ENCODE measurements around the gene SMAD9. TPM values are rescaled to one million over a fixed set of nuclear protein-coding genes. Genes with fewer than 3 reads are reported as not detected.

SMAD9 gene
- total RNA-seq, 1 experiment from 2014 or later = 1.1 TPM

DNA sequence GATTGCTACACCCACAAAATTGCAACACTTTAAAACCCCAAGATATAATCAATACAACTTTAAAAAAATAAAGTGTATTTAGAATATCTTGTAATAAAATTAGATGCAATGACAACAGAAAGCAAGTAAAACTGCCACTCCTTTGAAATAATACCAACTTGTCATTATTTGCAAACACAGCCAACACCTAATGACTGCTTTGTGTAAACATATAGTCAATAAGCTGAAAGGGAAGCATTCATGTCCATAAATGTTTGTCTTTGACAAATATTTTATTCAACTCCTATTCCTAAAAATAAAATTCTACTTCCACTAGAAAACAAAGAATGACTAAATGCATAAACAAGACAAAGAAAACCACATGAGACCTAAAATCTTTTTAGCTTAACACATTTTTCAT, 6.6 kb downstream of the SMAD9 start:
- Histone ChIP-seq H3K27me3 (ENCODE audit: insufficient read depth, low read length) (no peaks in the 10 kb centered on the region; the same call in 1 of the 2 replicates), H3K79me1 (ENCODE audit: insufficient read depth, low read depth, low read length, poor library complexity, severe bottlenecking) (no peaks in the 10 kb centered on the region), H3K18ac (ENCODE audit: insufficient read length, low read depth, low read length) (no peak overlapping the region), H3K14ac (ENCODE audit: insufficient read depth, low read length) (no peak overlapping the region), H3K4me2 (ENCODE audit: insufficient read depth, insufficient read length, low read length) (no peak overlapping the region), H3K27ac (ENCODE audit: insufficient read length, low read depth, low read length) (no peak overlapping the region), H3K9ac (ENCODE audit: extremely low read depth, insufficient read length, low read length) (no peak overlapping the region), H2AK5ac (ENCODE audit: insufficient read length, low read length) (no peak overlapping the region), H2BK15ac (ENCODE audit: low read depth, low read length) (no peak overlapping the region), H3T11ph (ENCODE audit: low read length) (no peak overlapping the region), H2BK12ac (ENCODE audit: insufficient read length, low read depth, low read length) (no peak overlapping the region), H4K8ac (replicated peaks; ENCODE audit: insufficient read length, low read depth, low read length) (no peak overlapping the region), H3K4me1 (ENCODE audit: insufficient read depth, low read length) (no peaks in the 10 kb centered on the region), H3K23ac (ENCODE audit: insufficient read length, low read depth, low read length) (no peak overlapping the region), H4K20me1 (ENCODE audit: control insufficient read depth, insufficient read depth, insufficient read length) (no peaks in the 10 kb centered on the region), H3K79me2 (ENCODE audit: insufficient read depth, low read length) (no peaks in the 10 kb centered on the region), H2BK20ac (ENCODE audit: low read depth, low read length, poor library complexity, severe bottlenecking) (no peak overlapping the region), H3K9me3 (ENCODE audit: control insufficient read depth, low read depth, low read length) (no peaks in the 10 kb centered on the region), H3K4ac (ENCODE audit: low read depth, low read length) (no peak overlapping the region), H2BK120ac (ENCODE audit: low read depth, low read length, poor library complexity, severe bottlenecking) (no peak overlapping the region), H2BK5ac (ENCODE audit: insufficient read length, low read length) (no peak overlapping the region), H3K56ac (ENCODE audit: insufficient read length, low read depth, low read length) (no peak overlapping the region), H2AFZ (ENCODE audit: low read length) (no peak overlapping the region), H4K5ac (ENCODE audit: insufficient read length, low read depth, low read length) (no peak overlapping the region), H4K91ac (ENCODE audit: insufficient read length, low read depth, low read length) (no peak overlapping the region), H3K23me2 (ENCODE audit: insufficient read length, low read depth, low read length, poor library complexity, severe bottlenecking) (no peaks in the 10 kb centered on the region)
- Mint-ChIP-seq H3K4me3 (no peak overlapping the region), H3K27ac (no peak overlapping the region), H3K9me3 (no peaks in the 10 kb centered on the region), H3K4me1 (peaks cover under 1 to 1% of the 10 kb centered on the region in 2 experiments; a peak in 3 of 4 replicates), H3K36me3 (ENCODE audit: insufficient read depth in 1 of 3, low read depth in 3 of 3) (no peaks in the 10 kb centered on the region), H3K27me3 (ENCODE audit: low read depth) (peaks cover 24% of the 10 kb centered on the region)
- DNase-seq = no peak
- TF ChIP-seq, protein P1, sequence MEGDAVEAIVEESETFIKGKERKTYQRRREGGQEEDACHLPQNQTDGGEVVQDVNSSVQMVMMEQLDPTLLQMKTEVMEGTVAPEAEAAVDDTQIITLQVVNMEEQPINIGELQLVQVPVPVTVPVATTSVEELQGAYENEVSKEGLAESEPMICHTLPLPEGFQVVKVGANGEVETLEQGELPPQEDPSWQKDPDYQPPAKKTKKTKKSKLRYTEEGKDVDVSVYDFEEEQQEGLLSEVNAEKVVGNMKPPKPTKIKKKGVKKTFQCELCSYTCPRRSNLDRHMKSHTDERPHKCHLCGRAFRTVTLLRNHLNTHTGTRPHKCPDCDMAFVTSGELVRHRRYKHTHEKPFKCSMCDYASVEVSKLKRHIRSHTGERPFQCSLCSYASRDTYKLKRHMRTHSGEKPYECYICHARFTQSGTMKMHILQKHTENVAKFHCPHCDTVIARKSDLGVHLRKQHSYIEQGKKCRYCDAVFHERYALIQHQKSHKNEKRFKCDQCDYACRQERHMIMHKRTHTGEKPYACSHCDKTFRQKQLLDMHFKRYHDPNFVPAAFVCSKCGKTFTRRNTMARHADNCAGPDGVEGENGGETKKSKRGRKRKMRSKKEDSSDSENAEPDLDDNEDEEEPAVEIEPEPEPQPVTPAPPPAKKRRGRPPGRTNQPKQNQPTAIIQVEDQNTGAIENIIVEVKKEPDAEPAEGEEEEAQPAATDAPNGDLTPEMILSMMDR (conservative IDR thresholded peaks at IDR 0.05) = no peak
